Nephron progenitor cell (in vitro differentiated cells): ENCODE results near the gene PPP6C.

Experiments used
- DNase-seq: peaks from one replicate; pipeline ENCODE4 v3.0.0; 2021
- H3K27ac Mint-ChIP-seq: 2 replicates; pipeline ENCODE4 v1.8.0; 2021; ENCODE audit warnings: mild to moderate bottlenecking, moderate library complexity, mixed read lengths
- H3K27me3 Mint-ChIP-seq: 2 replicates; pipeline ENCODE4 v1.8.0; 2021; ENCODE audit warnings: mild to moderate bottlenecking, low read depth, mixed read lengths; ENCODE audit not compliant: poor library complexity
- H3K36me3 Mint-ChIP-seq: 2 replicates; pipeline ENCODE4 v1.8.0; 2021; ENCODE audit warnings: low read depth, mixed read lengths
- H3K4me1 Mint-ChIP-seq: 2 replicates; pipeline ENCODE4 v1.8.0; 2021; ENCODE audit warnings: mixed read lengths
- H3K4me3 Mint-ChIP-seq: 2 replicates; pipeline ENCODE4 v1.8.0; 2021; ENCODE audit warnings: mild to moderate bottlenecking, moderate library complexity, mixed read lengths
- H3K9me3 Mint-ChIP-seq: 2 replicates; pipeline ENCODE4 v1.8.0; 2021; ENCODE audit warnings: mild to moderate bottlenecking, moderate library complexity, mixed read lengths
- TF ChIP-seq, protein P1 (sequence below): fragments of 200-600 bp; sonication (generic); IDR thresholded peaks from 2 replicates; pipeline ENCODE4 v1.5.0; 2021; ENCODE audit warnings: antibody characterized with exemption

The PPP6C gene

DNA sequence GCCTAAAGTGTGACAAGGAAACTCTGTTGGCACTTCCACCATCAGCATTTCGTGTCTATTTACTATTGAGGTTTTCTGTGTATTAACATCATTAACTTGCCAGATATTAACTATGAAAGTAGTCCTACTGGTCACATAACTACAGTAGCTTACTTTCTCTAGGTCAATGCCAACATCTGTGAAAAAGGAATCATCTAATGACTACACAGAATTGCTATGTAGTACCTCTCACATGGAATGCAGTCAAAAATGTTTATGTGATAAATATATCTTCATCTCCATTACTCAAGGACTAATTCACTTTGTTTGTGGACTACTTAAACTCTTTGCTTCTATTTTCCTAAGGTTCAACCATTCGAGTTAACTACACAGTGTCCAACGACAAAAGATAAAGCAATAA, 48.4 kb downstream of the PPP6C start:
- H3K4me3 Mint-ChIP-seq = no peak overlapping the region
- TF ChIP-seq, protein P1, sequence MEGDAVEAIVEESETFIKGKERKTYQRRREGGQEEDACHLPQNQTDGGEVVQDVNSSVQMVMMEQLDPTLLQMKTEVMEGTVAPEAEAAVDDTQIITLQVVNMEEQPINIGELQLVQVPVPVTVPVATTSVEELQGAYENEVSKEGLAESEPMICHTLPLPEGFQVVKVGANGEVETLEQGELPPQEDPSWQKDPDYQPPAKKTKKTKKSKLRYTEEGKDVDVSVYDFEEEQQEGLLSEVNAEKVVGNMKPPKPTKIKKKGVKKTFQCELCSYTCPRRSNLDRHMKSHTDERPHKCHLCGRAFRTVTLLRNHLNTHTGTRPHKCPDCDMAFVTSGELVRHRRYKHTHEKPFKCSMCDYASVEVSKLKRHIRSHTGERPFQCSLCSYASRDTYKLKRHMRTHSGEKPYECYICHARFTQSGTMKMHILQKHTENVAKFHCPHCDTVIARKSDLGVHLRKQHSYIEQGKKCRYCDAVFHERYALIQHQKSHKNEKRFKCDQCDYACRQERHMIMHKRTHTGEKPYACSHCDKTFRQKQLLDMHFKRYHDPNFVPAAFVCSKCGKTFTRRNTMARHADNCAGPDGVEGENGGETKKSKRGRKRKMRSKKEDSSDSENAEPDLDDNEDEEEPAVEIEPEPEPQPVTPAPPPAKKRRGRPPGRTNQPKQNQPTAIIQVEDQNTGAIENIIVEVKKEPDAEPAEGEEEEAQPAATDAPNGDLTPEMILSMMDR = no peak
- DNase-seq = no peak
- H3K9me3 Mint-ChIP-seq = no peaks in the 10 kb centered on the region
- peaks cover 25% of the 10 kb centered on the region for H3K36me3 Mint-ChIP-seq
- no peak overlapping the region for H3K27ac Mint-ChIP-seq
- H3K27me3 Mint-ChIP-seq = no peaks in the 10 kb centered on the region
- H3K4me1 Mint-ChIP-seq = peaks cover 10% of the 10 kb centered on the region

GRCh38 chr9:125140576-125140975, 49.0 kb downstream of the PPP6C start:
- H3K27me3 Mint-ChIP-seq = no peaks in the 10 kb centered on the region
- peaks cover 10% of the 10 kb centered on the region for H3K4me1 Mint-ChIP-seq
- H3K27ac Mint-ChIP-seq = no peak overlapping the region
- TF ChIP-seq, protein P1 = no peak
- H3K36me3 Mint-ChIP-seq = peaks cover 25% of the 10 kb centered on the region
- H3K4me3 Mint-ChIP-seq = no peak overlapping the region
- DNase-seq = no peak
- no peaks in the 10 kb centered on the region for H3K9me3 Mint-ChIP-seq

DNA sequence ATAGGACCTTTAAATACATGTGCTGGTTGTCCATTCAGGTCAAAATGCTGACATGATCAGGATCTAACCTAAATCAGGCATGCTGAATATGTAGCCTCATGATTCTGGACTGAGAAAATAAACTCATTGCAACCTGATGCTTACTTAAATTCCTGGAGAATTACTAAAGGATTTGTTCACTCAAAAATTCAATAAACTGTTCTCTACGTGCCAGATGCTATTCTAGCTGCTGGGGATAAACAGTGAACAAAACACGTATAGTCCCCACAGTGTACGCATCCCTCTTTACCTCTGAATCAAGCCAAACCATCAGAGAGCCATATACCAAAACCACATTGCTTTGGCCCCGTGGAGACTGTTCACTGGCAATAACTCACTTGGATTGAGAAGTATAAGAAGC, 52.4 kb downstream of the PPP6C start:
- Mint-ChIP-seq H3K36me3 (peaks cover 47% of the 10 kb centered on the region), H3K27me3 (peaks cover 5% of the 10 kb centered on the region), H3K4me1 (peaks cover 3% of the 10 kb centered on the region), H3K9me3 (peaks cover 12% of the 10 kb centered on the region), H3K4me3 (no peak overlapping the region), H3K27ac (no peak overlapping the region)
- no peak for DNase-seq
- TF ChIP-seq, protein P1 = no peak

- Mint-ChIP-seq H3K36me3 (peaks cover 45% of the 10 kb centered on the region), H3K9me3 (peaks cover 12% of the 10 kb centered on the region), H3K4me1 (peaks cover 4% of the 10 kb centered on the region), H3K27me3 (peaks cover 5% of the 10 kb centered on the region), H3K4me3 (no peak overlapping the region), H3K27ac (no peak overlapping the region)
- TF ChIP-seq, protein P1 = no peak
- no peak for DNase-seq
Measured at GRCh38 chr9:125134976-125135375, 54.6 kb downstream of the PPP6C start.

DNA sequence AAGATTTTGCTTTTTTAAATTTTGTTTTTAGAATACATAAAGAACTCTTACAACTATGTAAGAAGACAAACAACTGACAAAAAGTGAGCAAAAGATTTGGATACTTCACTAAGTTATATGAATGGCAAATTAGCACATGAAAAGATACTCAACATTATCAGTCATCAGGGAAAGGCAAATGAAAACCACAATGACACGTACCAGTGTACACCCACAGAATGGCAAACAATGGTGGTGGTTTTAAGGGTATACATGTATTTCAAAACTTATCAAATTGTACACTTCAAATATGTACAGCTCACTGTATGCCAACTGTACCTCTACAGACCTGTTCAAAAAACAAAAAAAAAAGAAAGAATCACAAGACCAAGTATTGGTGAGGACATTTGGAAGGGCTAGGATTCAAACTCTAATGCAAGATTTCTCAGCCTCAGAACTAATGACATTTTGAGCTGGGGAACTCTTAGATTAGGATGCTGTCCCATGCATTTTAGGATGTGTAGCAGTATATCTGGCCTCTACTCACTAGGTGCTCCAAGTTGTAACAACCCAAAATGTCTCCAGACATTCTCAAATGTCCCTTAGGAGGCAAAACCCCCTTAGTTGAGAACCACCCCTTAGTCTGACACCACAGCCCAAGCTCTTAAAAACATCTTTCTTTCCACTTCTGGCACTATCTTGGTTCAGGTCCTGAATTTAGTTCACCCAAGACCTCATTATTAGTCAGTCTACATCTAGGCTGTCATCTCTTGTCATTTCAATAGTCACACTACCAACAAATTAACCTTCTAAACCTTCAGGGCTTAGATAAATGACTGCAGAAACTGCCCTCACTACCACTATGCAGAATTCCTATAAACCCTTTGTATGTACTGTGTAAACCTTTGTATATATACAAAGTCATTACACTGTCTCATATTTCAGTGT, 55.9 kb downstream of the PPP6C start:
- DNase-seq = no peak
- peaks cover 4% of the 10 kb centered on the region for H3K4me1 Mint-ChIP-seq
- H3K27ac Mint-ChIP-seq = no peak overlapping the region
- peaks cover 5% of the 10 kb centered on the region for H3K27me3 Mint-ChIP-seq
- TF ChIP-seq, protein P1 = no peak
- H3K36me3 Mint-ChIP-seq = peaks cover 32% of the 10 kb centered on the region
- H3K4me3 Mint-ChIP-seq = no peak overlapping the region
- peaks cover 12% of the 10 kb centered on the region for H3K9me3 Mint-ChIP-seq

DNA sequence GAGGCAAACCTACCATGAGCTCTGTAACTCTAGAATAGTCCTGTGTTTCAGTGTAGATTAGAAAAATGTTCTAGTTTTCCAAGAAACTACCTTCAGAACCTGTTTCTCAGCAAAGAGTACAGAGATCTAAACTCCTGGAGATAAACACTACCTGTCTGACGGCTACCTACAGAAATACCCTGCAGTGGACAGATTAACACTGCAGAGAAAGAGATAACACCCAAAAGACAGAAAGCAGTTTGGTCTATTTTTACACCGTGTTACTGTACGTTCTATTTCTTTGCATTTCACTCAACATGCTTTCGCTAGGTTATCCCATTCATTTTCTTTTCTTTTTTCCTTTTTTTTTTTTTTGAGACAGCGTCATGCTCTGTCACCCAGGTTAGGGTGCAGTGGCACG, 57.8 kb downstream of the PPP6C start:
- peaks cover 5% of the 10 kb centered on the region for H3K4me1 Mint-ChIP-seq
- H3K36me3 Mint-ChIP-seq = peaks cover 22% of the 10 kb centered on the region
- H3K27ac Mint-ChIP-seq = peak overlapping the region; percentile 57
- TF ChIP-seq, protein P1 = no peak
- peaks cover 12% of the 10 kb centered on the region for H3K9me3 Mint-ChIP-seq
- H3K4me3 Mint-ChIP-seq = no peak overlapping the region
- H3K27me3 Mint-ChIP-seq = peaks cover 5% of the 10 kb centered on the region
- DNase-seq = no peak
